Testis (tissue), 2 donors: ENCODE measurements around the gene NTM.

Source experiments
- POLR2A ChIP-seq: fragments of 450-650 bp; IDR thresholded peaks from one replicate; pipeline ENCODE4 v1.6.1; 2017; ENCODE audit warnings: antibody characterized with exemption, mild to moderate bottlenecking, moderate library complexity
- TF ChIP-seq, protein P1 (sequence below), 3 experiments: fragments of 450-650 bp in 2 of 3; fragments of 200-600 bp in 1 of 3; sonication (generic) in 1 of 3; IDR thresholded peaks; one replicate each; pipeline ENCODE4 v1.5.1; 2016 to 2019; ENCODE audit warnings: antibody characterized with exemption in 3 of 3, mild to moderate bottlenecking in 2 of 3, moderate library complexity in 1 of 3

DNA sequence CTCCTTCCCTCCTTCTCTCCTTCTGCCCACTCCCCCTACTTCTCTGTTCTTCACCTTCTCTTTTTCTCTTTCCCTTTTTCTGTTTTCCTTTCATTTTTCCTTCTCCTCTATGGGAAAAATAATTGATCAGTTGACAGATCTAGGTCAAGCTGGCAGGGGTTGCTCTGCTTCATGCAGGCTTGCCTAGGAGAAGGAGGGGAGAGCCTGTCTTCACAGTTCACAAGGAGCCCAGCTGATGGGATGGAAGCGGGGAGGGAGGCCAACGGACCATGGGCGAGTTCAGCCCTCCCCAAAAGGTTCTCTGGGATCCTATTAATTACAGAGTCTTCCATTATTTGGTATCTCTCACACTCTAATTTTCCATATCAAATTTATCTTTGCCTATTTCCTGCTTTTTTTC lies 5.5 kb downstream of the NTM start:
- TF ChIP-seq, protein P1, sequence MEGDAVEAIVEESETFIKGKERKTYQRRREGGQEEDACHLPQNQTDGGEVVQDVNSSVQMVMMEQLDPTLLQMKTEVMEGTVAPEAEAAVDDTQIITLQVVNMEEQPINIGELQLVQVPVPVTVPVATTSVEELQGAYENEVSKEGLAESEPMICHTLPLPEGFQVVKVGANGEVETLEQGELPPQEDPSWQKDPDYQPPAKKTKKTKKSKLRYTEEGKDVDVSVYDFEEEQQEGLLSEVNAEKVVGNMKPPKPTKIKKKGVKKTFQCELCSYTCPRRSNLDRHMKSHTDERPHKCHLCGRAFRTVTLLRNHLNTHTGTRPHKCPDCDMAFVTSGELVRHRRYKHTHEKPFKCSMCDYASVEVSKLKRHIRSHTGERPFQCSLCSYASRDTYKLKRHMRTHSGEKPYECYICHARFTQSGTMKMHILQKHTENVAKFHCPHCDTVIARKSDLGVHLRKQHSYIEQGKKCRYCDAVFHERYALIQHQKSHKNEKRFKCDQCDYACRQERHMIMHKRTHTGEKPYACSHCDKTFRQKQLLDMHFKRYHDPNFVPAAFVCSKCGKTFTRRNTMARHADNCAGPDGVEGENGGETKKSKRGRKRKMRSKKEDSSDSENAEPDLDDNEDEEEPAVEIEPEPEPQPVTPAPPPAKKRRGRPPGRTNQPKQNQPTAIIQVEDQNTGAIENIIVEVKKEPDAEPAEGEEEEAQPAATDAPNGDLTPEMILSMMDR (IDR thresholded peaks at IDR 0.05): no peak
- no peak for TF ChIP-seq POLR2A
